Ascending aorta (tissue), 2 donors: ENCODE measurements around the gene CCDC63. TPM values are rescaled to one million over a fixed set of nuclear protein-coding genes. Genes with fewer than 3 reads are reported as not detected.
"Not testable (repeated sequence)": the region's sequence is repeated elsewhere in the genome, so short reads cannot be mapped to it uniquely, and the experiment has no call there.

Source experiments
- DNase-seq, 2 donors: peaks; one replicate each; pipeline ENCODE4 v3.0.0-alpha.2; 2019; ENCODE audit warnings: low spot score in 2 of 2
- H3K27ac ChIP-seq, 2 donors: fragments of 200-600 bp; sonication (generic); one replicate each; pipeline ENCODE4 v1.5.1; 2016 to 2017; ENCODE audit warnings: mild to moderate bottlenecking in 1 of 2
- H3K27me3 ChIP-seq: fragments of 200-600 bp; sonication (generic); one replicate; pipeline ENCODE4 v1.5.1; 2017
- H3K36me3 ChIP-seq, 2 donors: fragments of 200-600 bp; sonication (generic); one replicate each; pipeline ENCODE4 v1.5.1; 2016
- H3K4me1 ChIP-seq, 2 donors: fragments of 200-600 bp; sonication (generic); one replicate each; pipeline ENCODE4 v1.5.1; 2016 to 2017; ENCODE audit warnings: mild to moderate bottlenecking in 1 of 2
- H3K4me3 ChIP-seq, 2 donors: fragments of 200-600 bp; sonication (generic); one replicate each; pipeline ENCODE4 v1.5.1; 2016 to 2017; ENCODE audit warnings: mild to moderate bottlenecking in 1 of 2
- H3K9me3 ChIP-seq, 2 donors: fragments of 200-600 bp; sonication (generic); one replicate each; pipeline ENCODE4 v1.5.1; 2016
- CTCF ChIP-seq, 3 experiments: fragments of 200-600 bp in 2 of 3; fragments of 450-650 bp in 1 of 3; sonication (generic) in 2 of 3; IDR thresholded peaks; one replicate each; pipeline ENCODE4 v1.5.1; 2016 to 2019; ENCODE audit warnings: antibody characterized with exemption in 3 of 3, mild to moderate bottlenecking in 1 of 3, moderate library complexity in 1 of 3
- intact Hi-C: fragments of 100-400 bp; cut with DNase I; formaldehyde crosslinking; loops from one replicate; pipeline ENCODE4 v1.15.1; 2023
- total RNA-seq: library from RNA; depleted of rRNA; stranded (reverse); fragments of >200 nt; gene quantifications from one replicate; pipeline ENCODE4 v1.1.0, GENCODE V29; 2016

Gene CCDC63
- total RNA-seq, 1 donor from 2014 or later = not detected

DNA sequence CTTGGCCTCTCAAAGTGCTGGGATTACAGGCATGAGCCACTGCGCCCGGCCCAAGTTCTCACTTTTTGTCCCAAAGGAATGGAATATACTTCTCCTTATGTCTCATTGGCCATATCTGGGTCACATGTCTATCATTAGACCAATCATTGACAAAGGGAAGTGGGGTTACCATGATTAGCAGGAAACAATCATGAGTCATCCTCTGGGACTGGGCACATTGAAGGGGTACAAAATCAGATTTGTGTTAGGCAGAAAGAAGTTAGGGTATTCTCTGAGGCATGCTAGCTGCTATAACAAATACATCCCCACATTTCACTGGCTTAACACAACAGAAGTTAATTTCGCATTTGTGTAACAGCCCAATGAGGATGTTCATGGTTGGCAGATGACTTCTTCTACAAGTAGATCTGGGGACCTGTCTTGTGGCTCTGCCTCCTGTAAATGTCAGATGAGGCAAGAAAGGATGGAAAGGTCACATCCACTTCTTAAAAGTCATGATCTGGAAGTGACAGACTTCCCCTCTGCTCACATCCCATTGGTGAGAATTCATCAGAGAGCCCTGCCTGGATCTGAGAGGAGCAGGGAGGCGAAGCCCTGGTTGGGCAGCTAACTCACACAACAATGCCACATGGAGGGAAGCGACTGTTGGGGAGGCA, 3.1 kb downstream of the CCDC63 start:
- TF ChIP-seq CTCF (IDR thresholded peaks at IDR 0.05) = no peak
- intact Hi-C loops = loop anchor here (5.0 kb wide), 1 partner anchor 37 kb away; no protein-coding TSS in a partner anchor
- H3K4me1 ChIP-seq = peaks cover 0 to 6% of the 10 kb centered on the region in 2 donors
- H3K4me3 ChIP-seq = no peak overlapping the region
- H3K9me3 ChIP-seq = no peaks in the 10 kb centered on the region
- H3K27ac ChIP-seq = no peak overlapping the region
- no peaks in the 10 kb centered on the region for H3K36me3 ChIP-seq
- no peaks in the 10 kb centered on the region for H3K27me3 ChIP-seq
- DNase-seq = no peak

- intact Hi-C loops = no loop called here
- H3K27me3 ChIP-seq = no peaks in the 10 kb centered on the region
- H3K27ac ChIP-seq = no peak overlapping the region
- H3K4me1 ChIP-seq = no peaks in the 10 kb centered on the region
- no peak overlapping the region for H3K4me3 ChIP-seq
- no peaks in the 10 kb centered on the region for H3K9me3 ChIP-seq
- no peak for DNase-seq
- no peaks in the 10 kb centered on the region for H3K36me3 ChIP-seq
- TF ChIP-seq CTCF (IDR thresholded peaks at IDR 0.05) = no peak
Observed at GRCh38 chr12:110850762-110851161, 4.0 kb downstream of the CCDC63 start.

DNA sequence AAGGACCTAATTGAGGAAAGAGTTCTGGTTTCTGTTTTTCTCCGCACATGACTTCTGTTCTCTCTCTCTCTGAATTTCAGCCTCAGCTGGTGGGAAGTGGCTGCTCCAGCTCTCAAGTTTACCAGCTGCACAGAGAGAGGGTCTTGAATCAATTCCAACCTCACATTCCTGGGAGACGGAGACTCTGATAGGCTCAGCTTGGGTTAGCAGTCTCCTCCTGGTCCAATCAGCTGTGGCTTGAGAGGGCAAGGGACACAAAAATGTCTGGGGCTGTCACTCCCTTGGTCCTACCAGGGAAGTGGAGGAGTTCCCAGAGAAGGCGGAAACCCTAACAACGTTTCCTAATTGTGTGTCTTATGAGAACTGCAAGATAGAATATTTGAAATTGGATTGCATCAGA, 7.0 kb downstream of the CCDC63 start:
- intact Hi-C loops = no loop called here
- no peak for TF ChIP-seq CTCF (IDR thresholded peaks at IDR 0.05)
- H3K4me3 ChIP-seq = no peak overlapping the region
- no peaks in the 10 kb centered on the region for H3K36me3 ChIP-seq
- no peaks in the 10 kb centered on the region for H3K9me3 ChIP-seq
- no peaks in the 10 kb centered on the region for H3K4me1 ChIP-seq
- H3K27me3 ChIP-seq = no peaks in the 10 kb centered on the region
- DNase-seq = no peak
- H3K27ac ChIP-seq = no peak overlapping the region

DNA sequence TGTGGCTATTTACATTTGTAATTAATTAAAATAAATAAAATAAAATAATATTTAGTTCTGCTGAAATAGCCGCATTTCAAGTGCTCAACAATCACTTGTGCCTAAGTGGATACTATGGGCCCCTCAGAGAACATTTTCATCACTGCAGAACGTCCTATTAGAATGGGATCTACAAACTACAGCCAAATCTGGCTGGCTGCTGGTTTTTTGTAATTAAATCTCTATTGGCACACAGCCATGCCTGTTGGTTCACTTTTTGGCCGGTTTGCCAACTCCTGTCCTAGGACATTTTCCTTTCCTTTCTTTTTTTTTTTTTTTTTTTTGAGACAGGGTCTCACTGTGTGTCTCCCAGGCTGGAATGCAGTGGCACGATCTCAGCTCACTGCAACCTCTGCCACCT, 9.8 kb downstream of the CCDC63 start:
- TF ChIP-seq CTCF (IDR thresholded peaks at IDR 0.05) = no peak

DNA sequence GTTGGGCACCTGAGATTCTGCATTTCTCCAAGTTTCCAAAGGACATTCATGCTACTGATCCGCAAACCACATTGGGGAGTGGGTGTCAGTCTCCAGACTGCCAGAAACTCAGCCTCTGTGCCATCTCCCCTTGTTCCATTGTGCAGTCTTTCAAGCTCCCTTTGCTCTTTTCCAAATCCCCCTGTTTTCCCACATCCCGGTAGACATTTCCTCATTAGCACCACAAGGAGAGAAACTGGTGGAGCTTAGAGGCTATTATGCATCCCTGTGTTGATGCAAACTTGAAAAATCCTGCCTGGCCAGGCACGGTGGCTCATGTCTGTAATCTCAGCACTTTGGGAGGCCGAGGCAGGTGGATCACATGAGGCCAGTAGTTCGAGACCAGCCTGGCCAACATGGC, 10.7 kb downstream of the CCDC63 start:
- intact Hi-C loops = no loop called here
- Histone ChIP-seq H3K4me3 (no peak overlapping the region), H3K27ac (no peak overlapping the region), H3K4me1 (no peaks in the 10 kb centered on the region), H3K9me3 (no peaks in the 10 kb centered on the region), H3K36me3 (no peaks in the 10 kb centered on the region), H3K27me3 (no peaks in the 10 kb centered on the region)
- no peak for TF ChIP-seq CTCF (IDR thresholded peaks at IDR 0.05)
- DNase-seq = no peak

More for the DNA sequence above, 9.8 kb downstream of the CCDC63 start:
- Histone ChIP-seq H3K4me3 (no peak overlapping the region), H3K27ac (no peak overlapping the region), H3K36me3 (no peaks in the 10 kb centered on the region), H3K27me3 (no peaks in the 10 kb centered on the region), H3K9me3 (no peaks in the 10 kb centered on the region), H3K4me1 (no peaks in the 10 kb centered on the region)
- intact Hi-C loops = no loop called here
- DNase-seq = no peak

DNA sequence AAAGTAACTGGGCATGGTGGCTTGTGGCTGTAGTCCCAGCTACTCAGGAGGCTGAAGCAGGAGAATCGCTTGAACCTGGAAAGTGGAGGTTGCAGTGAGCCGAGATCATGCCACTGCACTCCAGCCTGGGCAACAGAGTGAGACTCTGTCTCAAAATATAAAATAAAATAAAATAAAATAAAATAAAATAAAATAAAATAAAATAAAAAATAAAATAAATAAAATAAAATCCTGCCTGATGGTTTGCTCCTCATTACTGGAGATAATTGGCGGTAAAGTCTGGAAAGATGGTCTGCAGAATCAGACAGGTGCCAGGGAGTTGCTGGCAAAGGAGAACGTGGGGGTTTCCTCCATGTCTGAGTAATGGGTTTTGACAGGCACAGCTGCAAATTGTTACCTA, 11.2 kb downstream of the CCDC63 start:
- H3K27ac ChIP-seq, H3K9me3 ChIP-seq, H3K27me3 ChIP-seq, H3K4me3 ChIP-seq, intact Hi-C loops, H3K4me1 ChIP-seq, DNase-seq, H3K36me3 ChIP-seq: not testable (repeated sequence)
